ENCODE results near the gene CCDC197. TPM values are rescaled to one million over a fixed set of nuclear protein-coding genes. Genes with fewer than 3 reads are reported as not detected.

Gene CCDC197
- total and polyA plus RNA-seq, 4 donors: not detected

- Histone ChIP-seq H3K4me3 (ENCODE audit: low read depth in 1 of 3, low read length in 3 of 3) (no peak overlapping the region), H3K36me3 (ENCODE audit: control insufficient read depth in 4 of 4, insufficient read depth in 3 of 4, low read depth in 1 of 4, low read length in 3 of 4) (peaks cover 8 to 56% (median 28%) of the 10 kb centered on the region in 4 donors), H3K9me3 (ENCODE audit: control insufficient read depth in 4 of 4, low read length in 3 of 4) (no peaks in the 10 kb centered on the region), H3K27ac (ENCODE audit: low read depth in 1 of 2, low read length in 2 of 2) (no peak overlapping the region), H3K4me1 (ENCODE audit: control insufficient read depth in 4 of 4, insufficient read depth in 4 of 4, low read length in 3 of 4) (peaks cover 2 to 12% (median 9%) of the 10 kb centered on the region in 4 donors), H3K27me3 (ENCODE audit: control insufficient read depth in 4 of 4, insufficient read depth in 4 of 4, low read length in 3 of 4) (no peaks in the 10 kb centered on the region), H3K9ac (ENCODE audit: low read depth in 1 of 2, low read length in 2 of 2) (no peak overlapping the region)
- no peak for DNase-seq (ENCODE audit: low spot score)
- 96% methylated on average over 8 of the region's 8 CpGs for WGBS
- TF ChIP-seq FOXA1 (IDR thresholded peaks at IDR 0.05): no peak
- no peak for TF ChIP-seq NR2F2 (IDR thresholded peaks at IDR 0.05)
- no peak for TF ChIP-seq CTCF (IDR thresholded peaks at IDR 0.05; ENCODE audit: low read depth, low read length, missing input control)
- no peak for TF ChIP-seq JUND (IDR thresholded peaks at IDR 0.05)
- no peak for TF ChIP-seq GABPA (IDR thresholded peaks at IDR 0.05 in 1 of 2, conservative IDR thresholded peaks at IDR 0.05 in 1 of 2)
- no peak for TF ChIP-seq RXRA (IDR thresholded peaks at IDR 0.05)
- TF ChIP-seq ZBTB33 (IDR thresholded peaks at IDR 0.05): no peak
- TF ChIP-seq RAD21 (IDR thresholded peaks at IDR 0.05): no peak
- TF ChIP-seq TAF1 (conservative IDR thresholded peaks at IDR 0.05): no peak
- no peak for TF ChIP-seq ATF3 (IDR thresholded peaks at IDR 0.05)
- TF ChIP-seq YY1 (IDR thresholded peaks at IDR 0.05): no peak
- no peak for TF ChIP-seq HNF4G (IDR thresholded peaks at IDR 0.05)
- no peak for TF ChIP-seq EGR1 (IDR thresholded peaks at IDR 0.05; ENCODE audit: low read depth in 2 of 2)
- TF ChIP-seq REST (IDR thresholded peaks at IDR 0.05): no peak
- TF ChIP-seq FOXA2 (IDR thresholded peaks at IDR 0.05): no peak
- TF ChIP-seq MAX (IDR thresholded peaks at IDR 0.05): no peak
- no peak for TF ChIP-seq SP1 (IDR thresholded peaks at IDR 0.05)
- no peak for TF ChIP-seq HNF4A (conservative IDR thresholded peaks at IDR 0.05)
Measured at GRCh38 chr14:94045101-94045500, 48.0 kb downstream of the CCDC197 start.
